T-helper 1 cell treated with Interleukin-12 subunit alpha and Interleukin-12 subunit beta and Interleukin-4 antibody, amounts not matched to agents 30 ng/mL and 1 ng/mL, for 36 hours (primary cell): ENCODE measurements around the gene ZSCAN21. TPM values are rescaled to one million over a fixed set of nuclear protein-coding genes. Genes with fewer than 3 reads are reported as not detected.

Experiments used
- intact Hi-C: fragments of 100-400 bp; cut with micrococcal nuclease; formaldehyde crosslinking; loops from one replicate; pipeline ENCODE4 v1.15.1; 2024
- total RNA-seq: library from RNA; stranded (reverse); gene quantifications from 2 replicates; pipeline ENCODE4 v1.2.3, GENCODE V29; 2022

The ZSCAN21 gene
- total RNA-seq = 8.7 and 9.2 TPM in 2 replicates

GRCh38 chr7:100049441-100050291, at the start of gene ZSCAN21:
TSS of gene ZSCAN21 (plus strand) at chr7:100049774. CDS start at chr7:100057007, 7,233 bp downstream.
- intact Hi-C loops = loop anchor here (1.0 to 2.0 kb wide), 6 partner anchors 32 to 379 kb away; partner anchors contain the start of genes AP4M1, MCM7, TRIM4 and ZCWPW1

GRCh38 chr7:100000239-100000638, 49.3 kb upstream of the ZSCAN21 start:
- intact Hi-C loops = no loop called here

- intact Hi-C loops = no loop called here
Observed at GRCh38 chr7:100003711-100004661, 45.6 kb upstream of the ZSCAN21 start.

GRCh38 chr7:100007887-100008286, 41.7 kb upstream of the ZSCAN21 start:
- intact Hi-C loops = no loop called here

- intact Hi-C loops = no loop called here
Observed at GRCh38 chr7:100008525-100008924, 41.0 kb upstream of the ZSCAN21 start.

GRCh38 chr7:100009952-100010351, 39.6 kb upstream of the ZSCAN21 start:
- intact Hi-C loops = loop anchor here (10.0 kb wide), 2 partner anchors 455 to 605 kb away; partner anchors contain the start of genes BUD31, FAM200A, PDAP1 and ZNF655

GRCh38 chr7:100010901-100011300, 38.7 kb upstream of the ZSCAN21 start:
- intact Hi-C loops = loop anchor here (10.0 kb wide), 2 partner anchors 456 to 606 kb away; partner anchors contain the start of genes BUD31, FAM200A, PDAP1 and ZNF655

GRCh38 chr7:100011516-100011915, 38.1 kb upstream of the ZSCAN21 start:
- intact Hi-C loops = loop anchor here (10.0 kb wide), 2 partner anchors 457 to 607 kb away; partner anchors contain the start of genes BUD31, FAM200A, PDAP1 and ZNF655

- intact Hi-C loops = loop anchor here (10.0 kb wide), 2 partner anchors 458 to 608 kb away; partner anchors contain the start of genes BUD31, FAM200A, PDAP1 and ZNF655
Observed at GRCh38 chr7:100012385-100013327, 36.9 kb upstream of the ZSCAN21 start.

- intact Hi-C loops = loop anchor here (10.0 kb wide), 2 partner anchors 459 to 609 kb away; partner anchors contain the start of genes BUD31, FAM200A, PDAP1 and ZNF655
Observed at GRCh38 chr7:100013328-100013676, 36.3 kb upstream of the ZSCAN21 start.

GRCh38 chr7:100015232-100016214, 34.1 kb upstream of the ZSCAN21 start, which contains the start of gene ZKSCAN1:
TSS of gene ZKSCAN1 (plus strand) at chr7:100015596. CDS start at chr7:100023507, 7,911 bp downstream.
- intact Hi-C loops = loop anchor here (1.0 to 10.0 kb wide), 11 partner anchors 11 to 611 kb away; partner anchors contain the start of genes BUD31, FAM200A, PDAP1 and TRIM4

- intact Hi-C loops = loop anchor here (10.0 kb wide), 2 partner anchors 462 to 612 kb away; partner anchors contain the start of genes BUD31, FAM200A, PDAP1 and ZNF655
Observed at GRCh38 chr7:100016215-100016901, 33.2 kb upstream of the ZSCAN21 start.

GRCh38 chr7:100017300-100017699, 32.3 kb upstream of the ZSCAN21 start:
- intact Hi-C loops = loop anchor here (10.0 kb wide), 2 partner anchors 462 to 612 kb away; partner anchors contain the start of genes BUD31, FAM200A, PDAP1 and ZNF655

- intact Hi-C loops = loop anchor here (10.0 kb wide), 2 partner anchors 463 to 613 kb away; partner anchors contain the start of genes BUD31, FAM200A, PDAP1 and ZNF655
Observed at GRCh38 chr7:100017875-100018274, 31.7 kb upstream of the ZSCAN21 start.

- intact Hi-C loops = loop anchor here (10.0 kb wide), 2 partner anchors 465 to 615 kb away; partner anchors contain the start of genes BUD31, FAM200A, PDAP1 and ZNF655
Observed at GRCh38 chr7:100019908-100020307, 29.7 kb upstream of the ZSCAN21 start.

- intact Hi-C loops = no loop called here
Observed at GRCh38 chr7:100021297-100021696, 28.3 kb upstream of the ZSCAN21 start.

- intact Hi-C loops = no loop called here
Observed at GRCh38 chr7:100022621-100023020, 27.0 kb upstream of the ZSCAN21 start.

- intact Hi-C loops = no loop called here
Observed at GRCh38 chr7:100023526-100023925, 26.0 kb upstream of the ZSCAN21 start.
